HCT116 (cell line): ENCODE measurements around the gene MYCL. TPM values are rescaled to one million over a fixed set of nuclear protein-coding genes. Genes with fewer than 3 reads are reported as not detected.

Experiments used
- ATAC-seq: fragments of 200-7000 bp; cut with Tn5 transposase; 2 replicates; pipeline ENCODE4 v1.9.1; 2020; ENCODE audit warnings: mild to moderate bottlenecking, moderate library complexity
- BruUV-seq: library from RNA; stranded (reverse); fragments of 400-500 nt; replicated peaks from 2 replicates; lab custom pipeline; 2021; lab: Mats Ljungman, UMichigan
- CTCF ChIA-PET: fragments of 300-600 bp; sonication (Branson Sonifier 250); formaldehyde crosslinking; loops from one replicate; lab custom pipeline; 2021; ENCODE audit warnings: antibody characterized with exemption; lab: Charles Lee
- POLR2A ChIA-PET: fragments of 300-600, 350-600 bp; sonication (Branson Sonifier 250); formaldehyde crosslinking; loops from one replicate; lab custom pipeline; 2021; ENCODE audit warnings: antibody characterized with exemption; lab: Charles Lee
- RAD21 ChIA-PET, 2 experiments: fragments of 300-600 bp; sonication (Branson Sonifier 250); formaldehyde crosslinking; loops; one replicate each; lab custom pipeline; 2023; ENCODE audit warnings: low total read pairs in 2 of 2; ENCODE audit not compliant: uncharacterized antibody in 2 of 2, unreplicated experiment in 2 of 2, low non-redundant PET in 1 of 2; lab: Charles Lee
- DNase-seq: peaks from one replicate; pipeline ENCODE4 v3.0.0-alpha.2; 2010; ENCODE audit warnings: low read depth, low spot score
- H2AFZ ChIP-seq: fragments of 200-600 bp; shearing (Covaris generic), sonication (generic); 2 replicates; pipeline ENCODE4 v1.6.1; 2017; ENCODE audit warnings: low read depth, mixed run types, mixed read lengths, antibody characterized with exemption, low read length; ENCODE audit not compliant: poor library complexity, severe bottlenecking
- H3K27ac ChIP-seq: 2 replicates; pipeline ENCODE4 v1.5.1; 2012; ENCODE audit warnings: low read depth, low read length
- H3K27me3 ChIP-seq: fragments of 200-600 bp; sonication (generic); 2 replicates; pipeline ENCODE4 v1.6.1; 2016; ENCODE audit warnings: mixed run types, low read length, mixed read lengths; ENCODE audit not compliant: insufficient read depth
- H3K36me3 ChIP-seq, 2 experiments: fragments of 200-500 bp in 1 of 2; fragments of 200-600 bp in 1 of 2; sonication (Bioruptor generic) in 1 of 2; sonication (generic) in 1 of 2; 2 replicates each; pipeline versions ENCODE4 v1.5.1 to v1.6.1; 2014 to 2016; ENCODE audit warnings: low read length in 2 of 2, inconsistent platforms in 1 of 2, mixed read lengths in 1 of 2, mixed run types in 1 of 2; ENCODE audit not compliant: insufficient read depth in 2 of 2, control insufficient read depth in 1 of 2
- H3K4me1 ChIP-seq, 2 experiments: fragments of 200-600 bp in 1 of 2; sonication (generic) in 1 of 2; 2 replicates each; pipeline versions ENCODE4 v1.5.1 to v1.6.1; 2012 to 2017; ENCODE audit warnings: low read length in 2 of 2, inconsistent platforms in 1 of 2, mild to moderate bottlenecking in 1 of 2, mixed read lengths in 1 of 2, mixed run types in 1 of 2, moderate library complexity in 1 of 2; ENCODE audit not compliant: insufficient read depth in 2 of 2, control insufficient read depth in 1 of 2
- H3K4me2 ChIP-seq: fragments of 200-600 bp; sonication (generic); 2 replicates; pipeline ENCODE4 v1.6.1; 2017; ENCODE audit warnings: mixed run types, low read length, mixed read lengths
- H3K4me3 ChIP-seq, 2 experiments: fragments of 200-600 bp in 1 of 2; sonication (generic) in 1 of 2; replicated peaks in 1 of 2; 2 replicates each; pipeline ENCODE4 v1.5.1; 2011 to 2016; ENCODE audit warnings: low read length in 2 of 2, control low read depth in 1 of 2, low read depth in 1 of 2, mild to moderate bottlenecking in 1 of 2, mixed read lengths in 1 of 2, mixed run types in 1 of 2
- H3K79me2 ChIP-seq: fragments of 200-600 bp; sonication (generic); 2 replicates; pipeline ENCODE4 v1.6.1; 2017; ENCODE audit warnings: mild to moderate bottlenecking, mixed run types, low read length, moderate library complexity, mixed read lengths; ENCODE audit not compliant: insufficient read depth
- H3K9ac ChIP-seq: fragments of 200-600 bp; sonication (generic); 2 replicates; pipeline ENCODE4 v1.6.1; 2016; ENCODE audit warnings: low read length, mixed read lengths
- H3K9me2 ChIP-seq: fragments of 200-600 bp; sonication (generic), shearing (Covaris generic); 2 replicates; pipeline ENCODE4 v1.6.1; 2017; ENCODE audit warnings: mixed run types, mild to moderate bottlenecking, moderate library complexity; ENCODE audit not compliant: insufficient read depth
- H3K9me3 ChIP-seq, 2 experiments: fragments of 200-500 bp in 1 of 2; fragments of 200-600 bp in 1 of 2; sonication (Bioruptor generic) in 1 of 2; sonication (generic) in 1 of 2; 2 replicates each; pipeline ENCODE4 v1.6.1; 2014 to 2017; ENCODE audit warnings: low read length in 2 of 2, mixed read lengths in 2 of 2, inconsistent platforms in 1 of 2, low read depth in 1 of 2, mild to moderate bottlenecking in 1 of 2, mixed run types in 1 of 2, moderate library complexity in 1 of 2; ENCODE audit not compliant: control insufficient read depth in 1 of 2, insufficient read depth in 1 of 2
- H4K20me1 ChIP-seq: fragments of 200-600 bp; sonication (generic), shearing (Covaris generic); 2 replicates; pipeline ENCODE4 v1.6.1; 2017; ENCODE audit warnings: mixed run types, mild to moderate bottlenecking, moderate library complexity; ENCODE audit not compliant: insufficient read depth
- CBX3 ChIP-seq: IDR thresholded peaks from 2 replicates; pipeline ENCODE4 v1.6.1; 2012; ENCODE audit warnings: low read depth
- CEBPB ChIP-seq: IDR thresholded peaks from 2 replicates; pipeline ENCODE4 v1.6.1; 2012; ENCODE audit warnings: low read depth
- EGR1 ChIP-seq: IDR thresholded peaks from 2 replicates; pipeline ENCODE4 v1.6.1; 2012; ENCODE audit warnings: low read depth
- EZH2 ChIP-seq: fragments of 200-600 bp; sonication (generic); IDR thresholded peaks from 2 replicates; pipeline ENCODE4 v1.6.1; 2017; ENCODE audit warnings: antibody characterized with exemption, mixed run types
- EZH2phosphoT487 ChIP-seq: fragments of 200-600 bp; IDR thresholded peaks from 2 replicates; pipeline ENCODE4 v1.6.1; 2018; ENCODE audit warnings: antibody characterized with exemption, borderline replicate concordance
- FOSL1 ChIP-seq: IDR thresholded peaks from 2 replicates; pipeline ENCODE4 v1.6.1; 2012; ENCODE audit warnings: low read depth
- POLR2A ChIP-seq: IDR thresholded peaks from 2 replicates; pipeline ENCODE4 v1.7.0; 2011; ENCODE audit warnings: borderline replicate concordance; ENCODE audit not compliant: insufficient read depth, insufficient read length; ENCODE audit errors: extremely low read depth
- POLR2AphosphoS5 ChIP-seq: IDR thresholded peaks from 2 replicates; pipeline ENCODE4 v1.6.1; 2011; ENCODE audit warnings: mild to moderate bottlenecking, low read depth, low read length, moderate library complexity
- RAD21 ChIP-seq: IDR thresholded peaks from 2 replicates; pipeline ENCODE4 v1.6.1; 2012; ENCODE audit warnings: low read depth, mild to moderate bottlenecking
- SIN3A ChIP-seq: IDR thresholded peaks from 2 replicates; pipeline ENCODE4 v1.6.1; 2012; ENCODE audit warnings: low read depth
- SRF ChIP-seq: IDR thresholded peaks from 2 replicates; pipeline ENCODE4 v1.6.1; 2012; ENCODE audit warnings: low read depth
- YY1 ChIP-seq: IDR thresholded peaks from 2 replicates; pipeline ENCODE4 v1.6.1; 2011; ENCODE audit warnings: low read length, low read depth, moderate library complexity, mild to moderate bottlenecking; ENCODE audit not compliant: insufficient replicate concordance; ENCODE audit errors: extremely low read depth
- ZFX ChIP-seq: fragments of 450-650 bp; IDR thresholded peaks from 2 replicates; pipeline ENCODE4 v1.6.1; 2017
- intact Hi-C: fragments of 100-400 bp; cut with micrococcal nuclease; formaldehyde crosslinking; loops from 2 replicates; pipeline ENCODE4 v1.10.0; 2022
- total RNA-seq: library from RNA; stranded (reverse); gene quantifications from one replicate; pipeline ENCODE4 v1.2.1, GENCODE V29; 2021; ENCODE audit not compliant: unreplicated experiment
- TF ChIP-seq, protein P1 (sequence below): IDR thresholded peaks from 2 replicates; pipeline ENCODE4 v1.6.1; 2012
- TF ChIP-seq, protein P2 (sequence below), 3 experiments: fragments of 200-600 bp in 1 of 3; sonication (generic) in 1 of 3; IDR thresholded peaks in 2 of 3; conservative IDR thresholded peaks in 1 of 3; 2 replicates each; pipeline ENCODE4 v1.5.1; 2012 to 2017; ENCODE audit warnings: low read depth in 2 of 3, low read length in 2 of 3, antibody characterized with exemption in 1 of 3, borderline replicate concordance in 1 of 3, control low read depth in 1 of 3, mild to moderate bottlenecking in 1 of 3, mixed read lengths in 1 of 3, mixed run types in 1 of 3, moderate library complexity in 1 of 3; ENCODE audit not compliant: insufficient read depth in 1 of 3
- TF ChIP-seq, protein P3 (sequence below): IDR thresholded peaks from 2 replicates; pipeline ENCODE4 v1.6.1; 2012; ENCODE audit warnings: low read depth

MYCL gene
- total RNA-seq, 1 experiment from 2014 or later = 10.0 TPM

DNA sequence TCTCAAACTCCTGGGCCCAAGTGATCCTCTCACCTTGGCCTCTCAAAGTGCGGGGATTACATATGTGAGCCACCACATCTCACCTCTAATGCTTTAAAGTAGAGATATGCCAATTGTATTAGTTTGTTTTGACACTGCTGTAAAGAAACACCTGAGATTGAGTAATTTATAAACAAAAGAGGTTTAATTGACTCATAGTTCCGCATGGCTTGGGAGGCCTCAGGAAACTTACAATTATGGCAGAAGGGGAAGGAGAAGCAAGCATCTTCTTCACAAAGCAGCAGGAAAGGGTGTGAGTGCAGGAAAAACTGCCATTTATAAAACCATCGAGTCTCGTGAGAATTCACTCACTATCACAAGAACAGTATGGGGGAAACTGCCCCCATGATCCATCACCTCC lies 3.5 kb upstream of the MYCL start:
- POLR2A ChIA-PET = no interaction called here
- BruUV-seq = no TSS peak
- H3K9ac ChIP-seq = no peak overlapping the region
- H3K4me1 ChIP-seq = peaks cover 10 to 18% of the 10 kb centered on the region in 2 experiments
- H2AFZ ChIP-seq = no peak overlapping the region
- DNase-seq = no peak
- no peak for ATAC-seq
- CTCF ChIA-PET = no interaction called here
- H3K4me2 ChIP-seq = no peak overlapping the region
- H3K36me3 ChIP-seq = no peaks in the 10 kb centered on the region
- TF ChIP-seq YY1 (no peak), EZH2 (no peak), POLR2AphosphoS5 (no peak), POLR2A (no peak), ZFX (no peak), SRF (no peak), CEBPB (no peak), EZH2phosphoT487 (no peak), SIN3A (no peak), RAD21 (no peak)
- TF ChIP-seq, protein P1, sequence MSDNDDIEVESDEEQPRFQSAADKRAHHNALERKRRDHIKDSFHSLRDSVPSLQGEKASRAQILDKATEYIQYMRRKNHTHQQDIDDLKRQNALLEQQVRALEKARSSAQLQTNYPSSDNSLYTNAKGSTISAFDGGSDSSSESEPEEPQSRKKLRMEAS = no peak
- H3K9me3 ChIP-seq = peaks cover 0 to 7% of the 10 kb centered on the region in 2 experiments; a peak in 1 of 4 replicates
- no peaks in the 10 kb centered on the region for H4K20me1 ChIP-seq
- H3K4me3 ChIP-seq = no peak overlapping the region
- H3K27ac ChIP-seq = no peak overlapping the region
- H3K79me2 ChIP-seq = no peaks in the 10 kb centered on the region
- intact Hi-C loops = no loop called here
- H3K27me3 ChIP-seq = no peaks in the 10 kb centered on the region
- no peaks in the 10 kb centered on the region for H3K9me2 ChIP-seq
- RAD21 ChIA-PET = no interaction called here

DNA sequence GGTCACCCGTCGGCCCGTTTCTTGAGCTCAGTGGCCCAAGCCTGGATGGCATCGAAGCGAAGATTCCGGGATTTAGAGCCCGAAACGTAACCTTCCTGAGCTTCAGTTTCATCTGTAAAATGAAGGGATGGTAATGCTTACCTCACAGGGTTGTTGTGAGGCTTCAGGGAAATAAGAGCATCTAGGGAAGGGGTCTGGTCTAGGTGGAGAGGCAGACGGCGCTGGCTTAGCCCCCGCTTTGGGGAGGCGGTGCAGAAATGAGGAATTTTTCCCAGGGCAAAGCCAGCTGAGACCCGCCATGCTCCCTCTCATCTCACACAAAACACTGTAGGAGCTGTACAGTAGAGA lies 717 bp upstream of the MYCL start:
- no peaks in the 10 kb centered on the region for H3K36me3 ChIP-seq
- H3K9ac ChIP-seq = peak overlapping the region; percentile 35
- CTCF ChIA-PET = interaction anchor here (0.7 to 1.8 kb wide), 17 partner anchors 9 to 296 kb away, joined by 3 to 21 read pairs (median 4); partner anchors contain the start of gene TRIT1
- intact Hi-C loops = loop anchor here (1.0 to 5.0 kb wide), 2 partner anchors 86 to 295 kb away; no protein-coding TSS in a partner anchor
- no peaks in the 10 kb centered on the region for H3K79me2 ChIP-seq
- RAD21 ChIA-PET = interaction anchor here (1.0 to 1.4 kb wide), 3 partner anchors 16 to 85 kb away, joined by 4 to 6 read pairs (median 5); no protein-coding TSS in a partner anchor
- H3K4me3 ChIP-seq = peak overlapping the region; percentile 52 to 76
- H3K4me1 ChIP-seq = peaks cover 18 to 33% of the 10 kb centered on the region in 2 experiments
- DNase-seq = no peak
- H4K20me1 ChIP-seq = no peaks in the 10 kb centered on the region
- ATAC-seq = peak; percentile 1; the same call in 1 of the 2 replicates
- BruUV-seq = no TSS peak
- no peaks in the 10 kb centered on the region for H3K9me3 ChIP-seq
- POLR2A ChIA-PET = interaction anchor here (1.0 to 2.3 kb wide), 4 partner anchors 14 to 53 kb away, joined by 3 to 7 read pairs (median 3); partner anchors contain the start of gene MFSD2A
- H2AFZ ChIP-seq = peak overlapping the region; percentile 100
- peak overlapping the region; percentile 58; the same call in 1 of the 2 replicates for H3K27ac ChIP-seq
- H3K4me2 ChIP-seq = peak overlapping the region; percentile 98
- no peaks in the 10 kb centered on the region for H3K9me2 ChIP-seq
- H3K27me3 ChIP-seq = no peaks in the 10 kb centered on the region
- TF ChIP-seq, protein P2, sequence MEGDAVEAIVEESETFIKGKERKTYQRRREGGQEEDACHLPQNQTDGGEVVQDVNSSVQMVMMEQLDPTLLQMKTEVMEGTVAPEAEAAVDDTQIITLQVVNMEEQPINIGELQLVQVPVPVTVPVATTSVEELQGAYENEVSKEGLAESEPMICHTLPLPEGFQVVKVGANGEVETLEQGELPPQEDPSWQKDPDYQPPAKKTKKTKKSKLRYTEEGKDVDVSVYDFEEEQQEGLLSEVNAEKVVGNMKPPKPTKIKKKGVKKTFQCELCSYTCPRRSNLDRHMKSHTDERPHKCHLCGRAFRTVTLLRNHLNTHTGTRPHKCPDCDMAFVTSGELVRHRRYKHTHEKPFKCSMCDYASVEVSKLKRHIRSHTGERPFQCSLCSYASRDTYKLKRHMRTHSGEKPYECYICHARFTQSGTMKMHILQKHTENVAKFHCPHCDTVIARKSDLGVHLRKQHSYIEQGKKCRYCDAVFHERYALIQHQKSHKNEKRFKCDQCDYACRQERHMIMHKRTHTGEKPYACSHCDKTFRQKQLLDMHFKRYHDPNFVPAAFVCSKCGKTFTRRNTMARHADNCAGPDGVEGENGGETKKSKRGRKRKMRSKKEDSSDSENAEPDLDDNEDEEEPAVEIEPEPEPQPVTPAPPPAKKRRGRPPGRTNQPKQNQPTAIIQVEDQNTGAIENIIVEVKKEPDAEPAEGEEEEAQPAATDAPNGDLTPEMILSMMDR (IDR thresholded peaks at IDR 0.05 in 2 of 3, conservative IDR thresholded peaks at IDR 0.05 in 1 of 3; ENCODE audit: borderline replicate concordance in 1 of 3, insufficient read depth in 1 of 3, low read depth in 2 of 3, low read length in 2 of 3) = no peak
- TF ChIP-seq POLR2AphosphoS5 (no peak), EGR1 (no peak), CEBPB (no peak), EZH2 (no peak), CBX3 (no peak), FOSL1 (no peak), YY1 (no peak), ZFX (no peak)
- TF ChIP-seq, protein P3, sequence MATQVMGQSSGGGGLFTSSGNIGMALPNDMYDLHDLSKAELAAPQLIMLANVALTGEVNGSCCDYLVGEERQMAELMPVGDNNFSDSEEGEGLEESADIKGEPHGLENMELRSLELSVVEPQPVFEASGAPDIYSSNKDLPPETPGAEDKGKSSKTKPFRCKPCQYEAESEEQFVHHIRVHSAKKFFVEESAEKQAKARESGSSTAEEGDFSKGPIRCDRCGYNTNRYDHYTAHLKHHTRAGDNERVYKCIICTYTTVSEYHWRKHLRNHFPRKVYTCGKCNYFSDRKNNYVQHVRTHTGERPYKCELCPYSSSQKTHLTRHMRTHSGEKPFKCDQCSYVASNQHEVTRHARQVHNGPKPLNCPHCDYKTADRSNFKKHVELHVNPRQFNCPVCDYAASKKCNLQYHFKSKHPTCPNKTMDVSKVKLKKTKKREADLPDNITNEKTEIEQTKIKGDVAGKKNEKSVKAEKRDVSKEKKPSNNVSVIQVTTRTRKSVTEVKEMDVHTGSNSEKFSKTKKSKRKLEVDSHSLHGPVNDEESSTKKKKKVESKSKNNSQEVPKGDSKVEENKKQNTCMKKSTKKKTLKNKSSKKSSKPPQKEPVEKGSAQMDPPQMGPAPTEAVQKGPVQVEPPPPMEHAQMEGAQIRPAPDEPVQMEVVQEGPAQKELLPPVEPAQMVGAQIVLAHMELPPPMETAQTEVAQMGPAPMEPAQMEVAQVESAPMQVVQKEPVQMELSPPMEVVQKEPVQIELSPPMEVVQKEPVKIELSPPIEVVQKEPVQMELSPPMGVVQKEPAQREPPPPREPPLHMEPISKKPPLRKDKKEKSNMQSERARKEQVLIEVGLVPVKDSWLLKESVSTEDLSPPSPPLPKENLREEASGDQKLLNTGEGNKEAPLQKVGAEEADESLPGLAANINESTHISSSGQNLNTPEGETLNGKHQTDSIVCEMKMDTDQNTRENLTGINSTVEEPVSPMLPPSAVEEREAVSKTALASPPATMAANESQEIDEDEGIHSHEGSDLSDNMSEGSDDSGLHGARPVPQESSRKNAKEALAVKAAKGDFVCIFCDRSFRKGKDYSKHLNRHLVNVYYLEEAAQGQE = no peak
